ENCODE measurements around the gene NFIC. TPM values are rescaled to one million over a fixed set of nuclear protein-coding genes. Genes with fewer than 3 reads are reported as not detected.

Gene NFIC
- total RNA-seq, 1 experiment from 2014 or later: 8.0 TPM

GRCh38 chr19:3491396-3492119, 125.2 kb downstream of the NFIC start:
- no peak overlapping the region for H4K5ac ChIP-seq (ENCODE audit: insufficient read length, low read depth, low read length)
- H3K23me2 ChIP-seq (ENCODE audit: insufficient read length, low read depth, low read length, poor library complexity, severe bottlenecking): no peaks in the 10 kb centered on the region
- no peak overlapping the region for H3T11ph ChIP-seq (ENCODE audit: low read length)
- no peak overlapping the region for H3K18ac ChIP-seq (ENCODE audit: insufficient read length, low read depth, low read length)
- no CpG with 5 or more reads among the region's 55 CpGs for WGBS (ENCODE audit: extremely low coverage, insufficient read length, low lambda C conversion rate)
- no peak for TF ChIP-seq CTCF (conservative IDR thresholded peaks at IDR 0.05)
- no peaks in the 10 kb centered on the region for H4K20me1 ChIP-seq (ENCODE audit: control insufficient read depth, insufficient read depth, insufficient read length)
- H3K4me1 ChIP-seq (ENCODE audit: insufficient read depth, low read length): no peaks in the 10 kb centered on the region
- Mint-ChIP-seq H3K4me1 (no peaks in the 10 kb centered on the region), H3K27ac (no peak overlapping the region; a peak in 1 of 7 replicates), H3K36me3 (ENCODE audit: insufficient read depth in 1 of 3, low read depth in 3 of 3) (peaks cover 14 to 35% (median 29%) of the 10 kb centered on the region in 3 experiments; a peak in 6 of 7 replicates), H3K4me3 (no peak overlapping the region), H3K9me3 (no peaks in the 10 kb centered on the region), H3K27me3 (ENCODE audit: low read depth) (peaks cover 2% of the 10 kb centered on the region; the same call in 1 of the 2 replicates)
- no peaks in the 10 kb centered on the region for H3K27me3 ChIP-seq (ENCODE audit: insufficient read depth, low read length)
- H2BK5ac ChIP-seq (ENCODE audit: insufficient read length, low read length): no peak overlapping the region
- H2BK120ac ChIP-seq (ENCODE audit: low read depth, low read length, poor library complexity, severe bottlenecking): no peak overlapping the region
- no peak overlapping the region for H4K8ac ChIP-seq (replicated peaks; ENCODE audit: insufficient read length, low read depth, low read length)
- no peaks in the 10 kb centered on the region for H3K9me3 ChIP-seq (ENCODE audit: control insufficient read depth, low read depth, low read length)
- H3K79me1 ChIP-seq (ENCODE audit: insufficient read depth, low read depth, low read length, poor library complexity, severe bottlenecking): no peaks in the 10 kb centered on the region
- DNase-seq: no peak
- H2AFZ ChIP-seq (ENCODE audit: low read length): no peak overlapping the region
- no peak overlapping the region for H2BK12ac ChIP-seq (ENCODE audit: insufficient read length, low read depth, low read length)
- no peak overlapping the region for H3K4me2 ChIP-seq (ENCODE audit: insufficient read depth, insufficient read length, low read length)
- H3K79me2 ChIP-seq (ENCODE audit: insufficient read depth, low read length): no peaks in the 10 kb centered on the region
- H3K23ac ChIP-seq (ENCODE audit: insufficient read length, low read depth, low read length): no peak overlapping the region
- H4K91ac ChIP-seq (ENCODE audit: insufficient read length, low read depth, low read length): no peak overlapping the region
- H3K14ac ChIP-seq (ENCODE audit: insufficient read depth, low read length): no peak overlapping the region
- H2AK5ac ChIP-seq (ENCODE audit: insufficient read length, low read length): no peak overlapping the region
- H3K4ac ChIP-seq (ENCODE audit: low read depth, low read length): no peak overlapping the region
- H3K27ac ChIP-seq (ENCODE audit: insufficient read length, low read depth, low read length): no peak overlapping the region
- no peak overlapping the region for H3K9ac ChIP-seq (ENCODE audit: extremely low read depth, insufficient read length, low read length)
- H2BK20ac ChIP-seq (ENCODE audit: low read depth, low read length, poor library complexity, severe bottlenecking): no peak overlapping the region
- H2BK15ac ChIP-seq (ENCODE audit: low read depth, low read length): no peak overlapping the region
- H3K56ac ChIP-seq (ENCODE audit: insufficient read length, low read depth, low read length): no peak overlapping the region
